ENCODE data around the gene OR1L8.

The OR1L8 gene

DNA sequence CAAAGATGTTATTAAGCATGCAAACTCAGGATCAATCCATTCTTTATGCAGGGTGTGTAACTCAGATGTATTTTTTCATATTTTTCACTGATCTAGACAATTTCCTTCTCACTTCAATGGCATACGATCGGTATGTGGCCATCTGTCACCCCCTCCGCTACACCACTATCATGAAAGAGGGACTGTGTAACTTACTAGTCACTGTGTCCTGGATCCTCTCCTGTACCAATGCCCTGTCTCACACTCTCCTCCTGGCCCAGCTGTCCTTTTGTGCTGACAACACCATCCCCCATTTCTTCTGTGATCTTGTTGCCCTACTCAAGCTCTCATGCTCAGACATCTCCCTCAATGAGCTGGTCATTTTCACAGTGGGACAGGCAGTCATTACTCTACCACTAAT, 63.8 kb downstream of the OR1L8 start:
- TF ChIP-seq, protein P1, sequence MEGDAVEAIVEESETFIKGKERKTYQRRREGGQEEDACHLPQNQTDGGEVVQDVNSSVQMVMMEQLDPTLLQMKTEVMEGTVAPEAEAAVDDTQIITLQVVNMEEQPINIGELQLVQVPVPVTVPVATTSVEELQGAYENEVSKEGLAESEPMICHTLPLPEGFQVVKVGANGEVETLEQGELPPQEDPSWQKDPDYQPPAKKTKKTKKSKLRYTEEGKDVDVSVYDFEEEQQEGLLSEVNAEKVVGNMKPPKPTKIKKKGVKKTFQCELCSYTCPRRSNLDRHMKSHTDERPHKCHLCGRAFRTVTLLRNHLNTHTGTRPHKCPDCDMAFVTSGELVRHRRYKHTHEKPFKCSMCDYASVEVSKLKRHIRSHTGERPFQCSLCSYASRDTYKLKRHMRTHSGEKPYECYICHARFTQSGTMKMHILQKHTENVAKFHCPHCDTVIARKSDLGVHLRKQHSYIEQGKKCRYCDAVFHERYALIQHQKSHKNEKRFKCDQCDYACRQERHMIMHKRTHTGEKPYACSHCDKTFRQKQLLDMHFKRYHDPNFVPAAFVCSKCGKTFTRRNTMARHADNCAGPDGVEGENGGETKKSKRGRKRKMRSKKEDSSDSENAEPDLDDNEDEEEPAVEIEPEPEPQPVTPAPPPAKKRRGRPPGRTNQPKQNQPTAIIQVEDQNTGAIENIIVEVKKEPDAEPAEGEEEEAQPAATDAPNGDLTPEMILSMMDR (IDR thresholded peaks at IDR 0.05; ENCODE audit: extremely low read depth, insufficient read depth, missing control alignments) = no peak
- in situ Hi-C loops (cut with MboI; ENCODE audit: low pct_unique_long_range_greater_than_20kb, low sequenced_read_pairs, unreplicated experiment) = no loop called here
- no peak for DNase-seq (ENCODE audit: low spot score)

DNA sequence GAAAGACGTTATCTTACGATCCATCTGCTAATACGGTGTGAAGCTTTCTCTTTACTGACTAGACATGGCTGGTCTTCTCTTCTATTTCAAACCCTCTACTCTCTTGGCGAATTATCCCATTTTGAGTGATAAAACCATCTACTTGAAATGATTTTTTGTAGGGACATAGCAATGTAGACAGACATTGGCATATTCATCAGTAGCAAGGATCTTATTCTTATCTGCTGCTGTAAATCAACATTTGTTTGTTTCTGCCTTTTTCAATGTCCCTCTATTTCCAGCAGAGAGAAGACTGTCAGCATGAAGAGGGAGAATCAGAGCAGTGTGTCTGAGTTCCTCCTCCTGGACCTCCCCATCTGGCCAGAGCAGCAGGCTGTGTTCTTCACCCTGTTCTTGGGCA, 64.3 kb downstream of the OR1L8 start, which contains the start of gene OR1J4:
Gene OR1J4 (plus strand): TSS at position 301 of the 400 bp plus-strand sequence. CDS start 0 bp downstream, at position 301.
- in situ Hi-C loops (cut with MboI; ENCODE audit: low pct_unique_long_range_greater_than_20kb, low sequenced_read_pairs, unreplicated experiment) = no loop called here
- DNase-seq (ENCODE audit: low spot score) = no peak
- TF ChIP-seq, protein P1 (IDR thresholded peaks at IDR 0.05; ENCODE audit: extremely low read depth, insufficient read depth, missing control alignments) = no peak

DNA sequence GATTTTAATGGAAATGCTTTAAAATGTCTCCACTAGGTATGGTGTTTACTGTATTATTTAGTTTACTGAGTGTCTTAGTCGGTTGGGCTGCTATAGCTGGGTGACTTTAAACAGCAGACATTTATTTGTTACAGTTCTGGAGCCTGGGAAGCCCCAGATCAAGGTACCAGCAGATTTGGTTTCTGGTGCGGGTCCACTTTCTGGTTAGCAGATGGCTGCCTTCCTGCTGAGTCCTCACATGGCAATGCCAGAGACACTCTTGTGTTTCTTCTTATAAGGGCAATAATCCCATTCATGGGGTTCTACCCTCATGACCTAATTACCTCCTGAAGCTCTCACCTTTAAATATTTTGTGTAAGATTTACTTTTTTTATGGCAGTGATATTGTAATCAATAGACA, 65.0 kb downstream of the OR1L8 start:
- DNase-seq (ENCODE audit: low spot score) = no peak
- TF ChIP-seq, protein P1 (IDR thresholded peaks at IDR 0.05; ENCODE audit: extremely low read depth, insufficient read depth, missing control alignments) = no peak
- in situ Hi-C loops (cut with MboI; ENCODE audit: low pct_unique_long_range_greater_than_20kb, low sequenced_read_pairs, unreplicated experiment) = no loop called here

Measured in GM13977 (cell line).